Stimulated activated naive CD8-positive, alpha-beta T cell treated with anti-CD3 and anti-CD28 coated beads, Interleukin-15, Interleukin-2, amounts not matched to agents 100 U/mL and 50 U/mL, for 24 hours (primary cell): Measurements from ENCODE around the gene ITIH1.

ENCODE experiments used
- ATAC-seq: fragments of 150-1000 bp; cut with Tn5 transposase; one replicate; pipeline ENCODE4 v1.10.0; 2021
- DNase-seq: peaks from one replicate; pipeline ENCODE4 v3.0.0; 2021

The ITIH1 gene

DNA sequence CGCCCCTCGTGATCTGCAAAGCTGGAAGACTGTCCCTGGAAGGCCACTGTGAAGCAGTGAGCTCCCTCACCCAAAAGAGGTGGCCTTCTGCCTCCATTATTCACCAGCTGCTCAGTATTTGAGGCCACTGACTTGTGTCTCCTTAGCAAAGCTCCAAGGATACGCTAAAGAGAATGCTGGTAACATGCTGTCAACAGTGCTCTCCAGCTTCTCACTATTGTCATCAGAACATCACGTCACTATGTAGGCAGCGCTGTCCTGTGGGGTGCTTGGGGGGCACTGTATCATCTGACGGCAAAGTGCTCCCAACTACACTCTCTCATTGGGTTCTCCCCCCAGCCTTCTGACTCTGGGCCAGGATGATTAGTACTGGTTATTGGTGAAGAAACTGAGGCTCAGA, 38.8 kb downstream of the ITIH1 start:
- DNase-seq, result no peak
- no peak for ATAC-seq

DNA sequence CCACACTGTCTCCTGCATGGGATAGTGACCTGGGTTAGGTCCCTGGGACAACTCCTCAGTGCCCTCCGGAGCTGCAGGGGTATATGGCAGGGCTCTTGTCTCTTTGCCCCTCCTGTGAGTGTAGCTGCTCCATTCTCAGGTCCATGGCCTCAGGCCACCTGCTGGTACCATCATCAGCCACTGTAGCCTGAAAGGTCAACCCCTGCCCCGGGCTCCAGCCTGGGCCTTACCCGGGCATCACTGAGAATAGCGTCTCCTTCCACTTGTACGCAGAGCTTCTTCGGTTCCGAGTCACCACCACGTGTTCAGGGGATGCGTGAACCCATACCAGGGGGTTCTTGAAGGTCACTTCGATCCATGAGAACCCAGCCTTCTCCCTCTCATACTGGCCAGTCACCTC, 39.3 kb downstream of the ITIH1 start:
- DNase-seq (no peak), ATAC-seq (no peak)

DNA sequence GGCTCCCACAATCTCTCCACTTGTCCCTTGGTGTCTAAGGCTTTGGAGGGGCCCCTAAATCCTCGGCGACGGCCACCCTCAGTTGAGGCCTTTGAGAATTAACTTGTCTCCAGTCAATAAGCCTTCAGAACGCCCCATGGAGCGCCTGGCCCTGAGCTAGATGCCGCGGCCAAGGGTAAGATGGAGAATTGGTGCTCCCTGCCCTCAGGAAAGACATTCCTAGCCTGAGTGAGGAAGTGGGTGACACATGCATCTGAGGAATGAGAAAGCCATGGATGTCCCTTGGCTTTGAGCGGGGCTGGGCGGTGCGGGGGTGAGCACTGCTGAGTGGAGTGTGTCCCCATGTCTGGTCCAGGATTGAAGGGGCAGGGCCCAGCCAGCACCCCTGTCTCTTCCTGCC, 39.8 kb downstream of the ITIH1 start:
- DNase-seq, result no peak
- ATAC-seq, result no peak

DNA sequence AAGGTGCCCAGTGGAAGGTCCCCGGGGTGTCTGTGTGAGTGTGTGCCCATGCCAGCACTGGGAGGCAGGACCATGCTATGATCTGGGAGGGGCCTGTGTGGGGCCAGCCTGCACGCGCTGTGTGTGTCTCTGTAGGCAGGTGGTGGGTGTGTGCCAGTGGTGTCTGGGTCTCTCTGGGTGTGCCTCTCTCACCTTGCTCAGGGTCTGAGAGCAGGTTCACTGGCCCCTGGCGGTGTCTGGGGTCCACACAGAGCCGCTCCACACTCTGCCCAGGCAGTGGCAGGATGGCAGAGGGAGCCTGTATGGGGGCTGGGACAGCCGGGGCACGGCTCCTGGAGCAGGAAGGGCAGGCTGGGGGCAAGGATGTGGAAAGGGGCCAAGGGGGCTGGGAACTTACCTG, 40.5 kb downstream of the ITIH1 start:
- DNase-seq (no peak), ATAC-seq (peak; percentile 12)

DNA sequence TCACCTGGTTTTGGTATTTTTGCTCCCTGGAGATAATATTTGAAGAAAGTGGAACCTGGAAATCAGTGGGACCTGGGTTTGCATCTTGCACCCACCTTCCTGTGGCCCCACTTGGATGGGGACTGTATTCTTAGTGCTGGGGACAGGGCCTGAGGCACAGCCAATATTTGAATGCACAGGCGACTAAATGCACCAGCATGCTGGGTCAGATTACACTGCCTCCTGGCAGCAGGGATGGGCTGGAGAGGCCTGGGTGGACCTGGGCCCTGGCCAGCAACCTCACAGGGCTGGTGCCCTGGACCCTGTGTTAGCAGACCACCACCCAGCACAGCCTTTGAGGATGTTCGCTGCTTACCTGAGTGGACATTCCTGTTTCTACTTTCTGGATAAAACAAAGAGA, 42.5 kb downstream of the ITIH1 start:
- no peak for DNase-seq
- no peak for ATAC-seq

DNA sequence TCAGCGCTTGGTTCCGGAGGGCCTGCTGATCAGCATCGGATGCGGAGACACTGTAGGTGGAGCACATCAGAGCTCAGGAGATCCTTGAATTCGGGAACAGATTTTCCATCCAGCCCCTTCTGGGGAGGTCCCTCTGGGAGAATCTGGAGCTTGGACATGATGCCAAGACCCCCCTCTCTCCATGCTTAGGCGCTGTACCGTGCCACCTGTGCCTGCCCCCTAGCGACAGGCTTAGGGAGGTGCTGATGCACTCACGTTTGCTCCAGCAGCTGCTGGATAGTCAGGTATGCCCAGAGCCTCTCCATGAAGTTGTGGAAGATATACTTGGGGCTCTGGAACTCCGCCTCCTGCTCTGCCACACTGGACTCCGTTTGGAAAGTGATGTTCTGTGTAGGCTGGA, 43.3 kb downstream of the ITIH1 start:
- peak; percentile 53 for ATAC-seq
- peak; percentile 45 for DNase-seq

DNA sequence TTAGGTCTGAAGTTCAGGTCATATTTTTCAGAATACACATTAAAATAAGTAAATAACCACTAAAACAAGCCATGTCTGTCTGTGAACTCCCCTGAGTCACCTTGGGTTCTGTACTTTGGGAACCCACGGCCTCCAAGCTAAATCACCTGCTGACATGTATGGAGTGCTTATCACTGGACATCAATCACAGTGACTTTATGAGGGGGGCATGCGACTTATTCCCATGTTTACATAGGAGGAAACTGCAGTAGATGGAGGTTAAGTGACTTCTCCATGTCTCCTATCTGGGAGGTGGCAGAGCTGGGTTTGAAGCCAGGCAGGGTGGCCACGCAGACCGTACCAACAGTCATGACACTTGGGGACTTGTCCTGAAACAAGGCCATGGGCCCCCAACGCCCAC, 45.0 kb downstream of the ITIH1 start:
- ATAC-seq (no peak), DNase-seq (no peak)

DNA sequence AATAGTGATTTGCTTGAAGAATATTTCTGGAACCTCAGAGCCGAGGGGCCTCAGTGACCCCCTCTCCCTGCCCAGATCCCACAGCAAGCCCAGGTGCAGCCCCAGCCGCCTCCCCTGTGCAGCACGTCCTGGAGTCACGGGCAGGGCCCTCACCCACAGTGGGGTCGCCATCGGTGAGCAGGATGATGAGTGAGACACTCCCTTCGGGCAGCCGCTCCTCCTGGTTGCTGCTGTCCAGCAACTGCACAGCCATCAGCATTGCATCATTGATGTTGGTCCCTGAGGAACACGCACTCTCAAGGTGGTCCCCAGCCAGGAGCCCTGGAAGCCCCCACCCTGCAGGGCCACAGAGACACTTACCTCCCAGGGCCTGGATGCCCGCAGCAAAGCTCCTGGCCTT, 46.6 kb downstream of the ITIH1 start:
- no peak for ATAC-seq
- no peak for DNase-seq

DNA sequence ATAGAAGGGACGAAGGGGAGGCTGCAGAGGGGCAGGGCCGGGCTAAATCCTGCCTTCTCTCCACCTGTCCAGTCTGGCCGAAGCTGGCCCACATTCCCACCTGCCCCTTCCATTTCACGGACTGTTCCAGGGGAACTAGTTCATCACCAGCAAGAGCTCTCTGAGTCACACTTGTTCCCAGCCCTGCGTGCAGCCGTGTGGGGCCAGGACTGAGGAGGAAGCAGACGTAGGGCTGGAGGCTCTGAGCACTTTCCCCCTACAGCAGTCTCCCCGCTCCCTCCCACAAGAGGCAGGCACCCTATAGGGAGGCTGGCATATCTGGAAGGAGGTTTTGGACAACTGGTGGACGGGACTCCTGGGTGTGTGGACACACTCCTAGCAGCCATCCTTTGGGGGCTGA, 50.0 kb downstream of the ITIH1 start:
- no peak for ATAC-seq
- no peak for DNase-seq

DNA sequence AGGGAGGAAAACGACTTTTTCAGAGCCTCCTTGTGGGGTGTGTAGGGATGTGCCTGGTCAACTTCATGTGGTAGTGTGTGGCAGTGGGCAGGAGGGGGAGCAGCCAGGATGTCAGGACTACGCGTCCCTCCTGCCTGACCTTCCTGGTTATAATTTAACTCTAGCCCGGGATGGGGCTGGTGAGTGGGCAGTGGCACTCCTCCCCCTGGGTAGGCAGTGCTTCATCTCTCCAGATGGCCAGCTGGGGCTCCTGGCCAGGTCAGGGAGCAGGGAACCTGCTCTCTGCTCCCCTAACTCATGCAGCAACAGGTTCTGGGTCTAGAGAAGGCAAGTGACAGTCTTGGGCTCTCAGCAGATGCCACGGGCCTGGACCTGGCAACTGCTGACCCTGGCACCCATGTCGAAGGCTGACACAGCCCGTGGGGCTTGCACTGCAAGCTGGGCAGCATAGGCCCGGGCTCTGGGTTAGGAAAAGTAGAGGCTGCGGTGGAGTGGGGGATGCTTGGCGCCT, 50.5 kb downstream of the ITIH1 start:
- DNase-seq (no peak), ATAC-seq (no peak)

DNA sequence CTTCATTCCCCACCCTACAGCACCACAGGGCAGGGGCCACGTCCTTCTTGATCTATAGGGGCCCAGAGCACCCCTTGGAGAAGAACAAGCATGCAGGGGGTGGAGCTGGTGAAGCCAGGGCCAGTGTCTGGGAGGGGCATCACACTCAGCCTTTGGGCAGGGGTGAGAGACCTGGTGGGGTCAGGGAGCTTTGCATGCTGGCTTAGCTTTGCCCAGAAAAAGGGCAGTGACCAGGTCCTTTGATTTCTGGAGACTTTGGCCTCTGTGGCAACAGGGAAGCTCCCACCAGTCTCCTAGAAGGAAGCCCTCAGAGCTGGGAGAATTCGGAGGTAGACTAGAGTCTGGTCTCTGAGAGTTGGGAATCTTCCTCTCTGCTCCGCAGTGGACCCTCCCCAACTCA, 52.1 kb downstream of the ITIH1 start:
- DNase-seq (no peak), ATAC-seq (no peak)

DNA sequence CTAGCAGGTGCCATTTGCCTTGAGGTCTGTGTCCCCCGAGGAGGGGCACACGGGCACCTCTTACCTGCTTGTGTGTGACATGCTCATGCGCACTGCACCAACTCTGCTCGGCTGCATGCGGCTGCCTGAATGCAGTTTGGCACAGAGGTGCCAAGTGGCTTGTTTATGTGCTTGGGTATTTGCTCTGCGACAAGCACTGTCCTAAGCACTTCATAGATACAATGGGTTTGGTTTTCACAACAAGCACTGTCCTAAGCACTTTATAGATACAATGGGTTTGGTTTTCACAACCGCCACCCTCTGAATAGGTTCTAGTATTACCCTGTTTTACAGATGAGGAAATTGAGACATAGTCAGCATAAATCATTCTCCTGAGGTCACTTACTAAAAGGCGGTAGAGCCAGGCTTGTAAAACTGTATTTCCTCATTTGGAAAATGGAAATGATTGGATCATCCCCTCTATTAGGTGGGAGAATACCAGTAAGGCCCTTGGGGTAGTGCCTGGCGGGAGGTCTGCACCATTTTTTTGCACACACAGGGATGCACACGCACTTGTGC, 52.6 kb downstream of the ITIH1 start:
- DNase-seq, result no peak
- ATAC-seq, result no peak

DNA sequence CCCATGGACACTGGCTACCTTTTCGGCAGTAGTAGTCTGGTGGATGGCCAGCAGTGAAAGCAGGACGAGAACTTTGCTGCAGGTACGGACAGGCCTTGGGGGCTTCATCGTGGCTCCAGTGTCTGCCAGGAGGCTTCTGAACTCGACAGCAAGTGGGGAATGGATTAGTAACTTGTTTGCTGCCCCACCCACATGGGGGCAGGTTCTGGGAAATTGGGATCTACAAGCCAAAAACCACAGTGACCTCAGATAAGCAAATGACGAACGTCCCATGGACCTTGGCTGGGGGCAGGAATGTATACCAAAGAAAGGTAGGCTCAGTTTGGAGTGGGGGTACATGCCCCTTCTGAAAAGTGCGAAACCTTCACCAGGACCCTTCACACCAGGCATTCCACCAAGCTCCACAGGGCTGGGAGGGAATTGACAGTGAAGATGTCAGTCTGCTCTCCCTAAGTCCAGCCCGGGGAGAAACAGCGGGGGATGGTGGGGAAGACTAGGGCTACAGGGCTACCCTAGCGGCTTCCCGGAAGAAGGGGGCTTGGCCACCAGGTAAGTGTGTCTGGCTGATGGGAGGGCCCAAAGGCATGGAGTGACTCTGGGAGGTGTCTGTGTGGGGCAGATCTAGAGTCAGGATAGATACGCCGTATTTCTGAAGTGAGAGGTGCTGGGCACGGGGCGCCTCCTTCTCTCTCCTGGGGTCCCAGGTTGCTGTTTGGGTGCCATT, 53.3 kb downstream of the ITIH1 start, which contains the start of gene ITIH4:
ITIH4 (minus strand) TSS at position 138 of the 724 bp plus-strand sequence; CDS start at position 108, 30 bp downstream.
- DNase-seq (no peak), ATAC-seq (no peak)

DNA sequence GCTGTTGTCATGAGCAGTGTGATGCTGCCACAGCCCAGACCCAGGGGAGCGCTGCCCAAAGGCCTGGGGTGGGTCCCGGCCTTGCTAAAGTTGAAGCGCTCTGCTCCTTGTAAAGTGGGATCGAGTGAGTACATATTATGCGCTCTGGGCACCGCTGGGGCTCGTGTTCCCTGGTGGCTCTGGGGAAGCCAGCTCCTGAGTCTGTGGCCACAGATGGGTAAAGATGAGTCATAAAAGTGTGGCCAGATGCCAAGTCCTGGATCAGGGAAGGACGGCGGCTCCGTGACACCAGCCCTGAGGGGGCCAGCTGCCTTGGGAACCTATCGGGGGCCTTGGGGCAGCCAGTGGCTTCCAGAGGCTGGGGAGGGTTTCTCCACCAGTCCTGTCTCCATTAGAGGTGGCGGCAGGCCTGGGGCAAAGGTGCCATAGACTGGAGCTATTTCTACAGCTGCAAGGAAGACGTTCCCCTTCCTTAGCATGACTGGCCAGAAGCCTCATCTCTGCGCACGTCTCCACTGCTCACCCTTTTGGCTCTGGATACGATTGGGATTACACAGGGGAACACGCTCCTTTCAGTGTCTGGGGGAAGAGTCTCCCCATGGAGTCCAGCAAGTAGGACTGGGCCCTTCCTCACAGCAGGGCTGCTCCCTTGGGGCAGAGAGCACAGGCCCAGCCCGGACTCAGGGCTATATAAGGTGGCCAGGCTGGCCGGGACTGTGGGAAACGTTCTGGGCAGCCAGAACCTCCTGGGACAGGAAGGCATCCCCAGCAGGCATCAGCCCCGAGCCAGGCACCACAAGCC, 54.3 kb downstream of the ITIH1 start:
- ATAC-seq (no peak), DNase-seq (no peak)

DNA sequence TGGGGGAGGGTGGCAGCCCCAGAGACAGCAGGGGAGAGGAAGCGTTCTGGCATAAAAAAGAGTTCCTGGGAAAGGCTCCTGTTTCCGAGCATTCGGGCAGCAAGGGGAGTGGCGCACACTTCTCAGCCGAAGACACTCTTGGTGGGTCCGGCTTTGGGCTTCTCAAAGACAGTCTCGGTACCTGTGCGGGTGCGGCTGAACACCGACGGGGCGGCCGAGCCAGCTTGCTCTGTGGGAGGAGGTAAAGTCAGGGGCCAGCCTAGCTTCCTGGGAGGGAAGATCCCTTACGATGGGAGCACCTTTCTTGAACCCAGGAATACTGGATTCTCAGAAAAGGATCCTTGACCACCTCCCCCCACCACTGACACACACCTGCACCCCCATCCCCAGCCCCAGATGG, 55.8 kb downstream of the ITIH1 start:
- DNase-seq (no peak), ATAC-seq (no peak)

DNA sequence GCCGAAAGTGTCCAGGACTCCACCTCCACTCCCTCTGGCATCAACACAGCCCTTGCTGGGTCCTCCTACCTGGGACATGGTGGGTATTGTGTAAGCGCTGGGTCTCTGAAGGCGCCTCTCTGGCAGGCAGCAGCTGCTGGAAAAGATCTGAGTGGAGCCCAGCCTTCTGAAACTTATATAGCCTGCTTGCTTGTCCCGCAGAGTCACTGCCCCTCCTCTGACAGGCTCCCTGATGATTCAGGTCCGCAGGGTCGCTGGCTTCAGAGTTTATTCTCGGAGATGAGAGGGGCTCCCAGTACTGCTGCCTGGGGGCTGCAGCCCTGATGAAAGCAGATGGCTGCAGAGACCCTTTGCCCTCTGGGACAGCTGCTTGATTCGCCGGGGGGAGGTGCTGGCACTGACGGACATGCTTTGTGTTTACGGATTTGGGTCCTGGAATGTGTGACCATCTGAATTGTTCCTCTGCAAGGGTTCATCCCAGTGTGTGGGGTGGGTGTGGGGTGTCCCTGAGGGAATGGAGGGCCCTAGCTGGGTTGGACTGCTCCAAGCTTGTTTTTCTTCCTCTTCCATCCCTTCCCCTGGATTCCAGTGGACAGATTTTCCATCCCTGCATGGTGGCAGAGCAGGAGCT, 57.6 kb downstream of the ITIH1 start, which contains the start of gene MUSTN1:
MUSTN1 (minus strand) TSS at position 149 of the 631 bp plus-strand sequence; CDS start at position 78, 71 bp downstream.
- ATAC-seq (no peak), DNase-seq (no peak)

DNA sequence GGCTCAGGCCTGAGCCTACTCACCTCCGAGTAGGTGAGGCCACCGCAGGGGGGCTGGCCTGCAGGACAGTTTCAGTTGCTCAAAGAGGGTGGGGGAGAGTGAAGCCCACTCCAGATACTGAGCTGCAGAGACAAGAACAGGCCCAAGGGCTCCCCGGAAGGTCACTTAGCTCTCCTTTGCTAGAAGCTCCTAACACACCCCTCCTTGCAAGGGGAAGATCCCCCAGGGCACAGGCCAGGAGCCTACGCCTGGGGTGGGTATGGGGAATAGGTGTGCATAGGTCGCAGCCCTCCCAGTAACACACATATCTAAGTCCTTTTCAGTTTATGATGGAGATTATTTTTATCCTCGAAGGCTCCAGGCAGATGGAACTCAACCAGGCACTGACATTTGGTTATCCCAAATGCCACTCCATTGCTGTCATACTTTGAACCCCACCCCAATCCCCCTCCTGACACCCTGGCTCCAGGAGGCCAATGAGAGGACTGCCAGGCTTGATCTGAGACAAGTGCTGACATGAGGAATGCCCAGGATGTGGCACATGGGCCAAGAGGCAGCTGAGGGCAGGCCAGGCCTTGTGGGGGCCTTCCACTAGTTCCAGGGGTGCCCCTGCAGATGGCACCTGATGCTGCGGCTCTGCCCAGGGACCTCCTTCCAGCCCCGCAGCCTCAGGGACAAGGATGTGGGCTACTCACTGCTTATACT, 58.5 kb downstream of the ITIH1 start:
- no peak for ATAC-seq
- DNase-seq, result no peak

DNA sequence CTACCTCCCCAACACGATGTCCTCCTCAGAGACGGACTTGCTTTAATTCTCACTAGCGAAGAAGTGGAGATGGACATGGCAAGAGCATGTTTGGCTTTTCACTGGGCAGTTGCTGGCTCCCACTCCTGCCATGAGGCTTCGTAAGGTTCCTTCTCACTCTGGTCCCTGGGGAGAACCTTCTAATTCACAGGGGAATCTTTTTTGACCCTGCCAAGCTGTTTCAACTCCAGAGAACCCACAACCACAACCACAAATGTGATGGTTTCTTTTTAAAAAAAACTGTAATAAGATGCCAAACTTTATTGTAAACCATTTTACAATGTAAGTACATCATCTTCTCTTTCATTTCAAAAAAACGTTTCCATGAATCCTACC, 59.1 kb downstream of the ITIH1 start:
- ATAC-seq (no peak), DNase-seq (no peak)

DNA sequence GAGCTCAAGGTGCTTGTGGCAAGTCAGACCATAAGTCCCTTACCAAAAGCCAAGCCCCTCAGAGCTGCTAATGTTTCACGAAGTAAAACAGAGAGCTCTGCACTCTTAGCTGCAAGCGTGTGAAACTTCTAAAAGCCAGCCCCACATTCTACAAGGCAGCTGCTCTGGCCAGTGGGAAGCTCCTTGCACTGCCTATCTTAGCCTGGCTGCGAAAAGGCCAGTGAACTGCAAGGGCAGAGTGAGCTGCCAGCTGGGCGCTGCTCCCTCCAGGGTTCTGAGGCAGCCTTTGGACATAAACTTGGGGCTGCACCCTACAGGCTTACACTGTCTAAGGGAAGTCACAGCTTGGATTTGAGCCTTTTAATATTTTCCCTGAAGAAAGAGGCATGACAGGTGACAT, 59.6 kb downstream of the ITIH1 start:
- DNase-seq (no peak), ATAC-seq (no peak)

DNA sequence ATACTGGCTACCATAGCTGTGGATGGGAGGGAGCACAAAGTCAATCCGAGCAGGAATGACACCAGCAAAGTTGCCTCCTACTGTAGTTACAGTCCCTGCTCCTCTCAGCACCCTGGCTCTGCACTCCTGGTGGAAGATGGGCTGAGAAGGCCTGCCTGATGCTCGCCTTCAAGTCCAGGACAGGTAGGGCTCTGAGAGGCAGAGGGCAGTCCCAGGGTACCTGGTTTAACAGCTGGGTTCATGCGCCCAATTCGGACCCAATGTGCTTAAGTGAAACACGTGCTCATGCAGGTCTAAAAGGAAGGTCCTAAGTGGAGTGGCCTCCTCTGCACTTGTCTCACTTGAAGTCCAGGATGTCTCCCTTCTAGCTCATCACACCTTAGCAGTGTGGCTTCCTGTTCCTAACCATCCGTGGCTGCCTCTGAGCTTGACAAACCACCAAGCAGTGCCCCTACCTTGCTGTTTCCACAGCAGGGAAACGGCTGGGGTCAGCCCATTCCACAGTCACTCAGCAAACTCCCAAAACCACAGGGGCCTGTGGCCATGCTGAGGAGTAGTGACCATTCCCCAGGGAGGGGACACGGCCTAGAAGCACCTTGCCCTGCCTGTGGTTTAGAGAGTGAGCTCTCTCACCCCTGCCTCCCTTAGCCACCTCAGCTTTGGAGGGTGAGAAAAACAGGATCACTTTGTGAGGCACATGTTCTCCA, 61.3 kb downstream of the ITIH1 start:
- peak; percentile 9 for ATAC-seq
- DNase-seq, result no peak

DNA sequence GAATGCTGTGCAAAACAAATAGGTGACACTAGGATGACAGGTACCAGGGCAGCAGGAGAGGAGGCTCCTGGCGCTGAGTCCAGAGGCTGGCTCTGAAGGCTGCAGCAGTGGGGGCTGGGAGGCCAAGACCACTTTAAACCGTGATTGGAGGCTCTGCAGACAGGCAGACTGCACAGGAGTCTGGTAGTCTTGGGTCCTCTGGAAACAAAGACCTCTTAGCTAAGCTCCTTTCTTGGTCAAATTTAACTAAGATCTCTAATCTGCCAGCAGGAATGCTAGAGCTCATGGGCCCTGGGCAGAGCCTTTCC, 61.8 kb downstream of the ITIH1 start:
- ATAC-seq, result no peak
- no peak for DNase-seq
